ELF-1 (cell line): ENCODE results near the gene ASS1.
"Not testable (repeated sequence)": the region's sequence is repeated elsewhere in the genome, so short reads cannot be mapped to it uniquely, and the experiment has no call there.

Experiments
- DNase-seq: peaks from one replicate; pipeline ENCODE4 v3.0.0-alpha.2; 2016; ENCODE audit warnings: low read depth, low spot score

The ASS1 gene

DNA sequence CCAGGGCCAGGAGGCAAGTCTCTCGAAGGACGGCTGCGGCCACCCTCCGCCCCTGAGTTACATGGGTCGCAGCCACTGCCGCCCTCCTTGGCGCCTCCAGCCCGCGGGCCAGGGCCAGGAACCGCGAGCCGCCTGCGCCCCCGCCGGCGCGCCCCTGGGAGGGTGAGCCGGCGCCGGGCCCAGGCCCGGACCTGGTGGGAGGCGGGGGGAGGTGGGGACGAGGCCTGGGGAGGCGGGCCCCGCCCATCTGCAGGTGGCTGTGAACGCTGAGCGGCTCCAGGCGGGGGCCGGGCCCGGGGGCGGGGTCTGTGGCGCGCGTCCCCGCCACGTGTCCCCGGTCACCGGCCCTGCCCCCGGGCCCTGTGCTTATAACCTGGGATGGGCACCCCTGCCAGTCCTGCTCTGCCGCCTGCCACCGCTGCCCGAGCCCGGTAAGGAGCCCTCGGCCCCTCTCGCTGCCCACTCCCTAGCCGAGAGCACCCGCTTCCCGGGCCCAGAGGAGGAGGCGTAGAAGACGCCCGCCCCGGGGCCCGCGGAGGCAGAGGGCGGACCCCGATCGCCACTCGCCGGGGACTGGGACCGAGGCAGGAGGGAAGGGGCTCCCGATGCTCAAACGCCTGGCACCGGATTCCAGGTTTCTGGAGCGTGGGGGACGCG, at the start of gene ASS1:
Gene ASS1 (plus strand): TSS at position 397 of the 657 bp plus-strand sequence. CDS start 7,268 bp downstream, outside the sequence.
- peak; percentile 59 for DNase-seq

GRCh38 chr9:130395810-130396435, 48.8 kb upstream of the ASS1 start:
- no peak for DNase-seq

DNA sequence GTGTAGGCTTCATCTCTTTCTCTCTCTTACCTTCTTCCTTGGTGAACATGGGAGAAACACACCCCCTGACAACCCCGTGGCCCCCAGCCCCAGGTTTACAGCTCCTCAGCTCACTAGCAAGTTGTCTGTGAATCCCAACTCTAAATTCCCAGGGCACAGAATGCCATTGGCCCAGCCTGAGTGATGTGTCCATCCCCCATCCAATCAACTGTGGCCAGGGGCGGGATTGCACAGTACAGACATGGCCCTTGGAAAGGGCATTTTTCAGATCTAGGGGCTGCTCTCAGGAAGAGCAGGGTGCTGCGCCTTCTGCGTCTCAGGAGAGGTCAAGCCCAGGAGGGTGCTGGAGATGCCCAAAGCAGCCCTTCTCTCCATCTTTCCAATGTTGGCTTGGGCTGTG, 48.2 kb upstream of the ASS1 start:
- no peak for DNase-seq

- DNase-seq, result no peak
Measured at GRCh38 chr9:130398487-130399240, 46.1 kb upstream of the ASS1 start.

- peak; percentile 81 for DNase-seq
Measured at GRCh38 chr9:130399768-130400167, 45.0 kb upstream of the ASS1 start.

- DNase-seq, result no peak
Measured at GRCh38 chr9:130400870-130401269, 43.9 kb upstream of the ASS1 start.

DNA sequence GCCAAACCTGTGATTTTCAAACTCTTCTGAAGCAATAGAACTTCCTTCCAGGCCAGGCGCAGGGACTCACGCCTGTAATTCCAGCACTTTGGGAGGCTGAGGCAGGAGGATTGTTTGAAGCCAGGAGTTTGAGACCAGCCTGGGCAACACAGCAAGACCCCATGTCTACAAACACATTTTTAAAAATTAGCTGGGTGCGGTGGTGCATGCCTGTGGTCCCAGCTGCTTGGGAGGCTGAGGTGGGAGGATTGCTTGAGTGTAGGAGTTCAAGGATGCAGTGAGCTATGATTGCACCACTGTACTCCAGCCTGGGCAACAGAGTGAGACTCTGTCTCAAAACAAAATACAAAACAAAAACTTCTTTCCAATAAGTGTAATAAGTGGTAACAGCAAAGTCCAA, 43.0 kb upstream of the ASS1 start:
- DNase-seq, result not testable (repeated sequence)

GRCh38 chr9:130402243-130402642, 42.5 kb upstream of the ASS1 start:
- no peak for DNase-seq

- no peak for DNase-seq
Measured at GRCh38 chr9:130402645-130403440, 41.9 kb upstream of the ASS1 start.

DNA sequence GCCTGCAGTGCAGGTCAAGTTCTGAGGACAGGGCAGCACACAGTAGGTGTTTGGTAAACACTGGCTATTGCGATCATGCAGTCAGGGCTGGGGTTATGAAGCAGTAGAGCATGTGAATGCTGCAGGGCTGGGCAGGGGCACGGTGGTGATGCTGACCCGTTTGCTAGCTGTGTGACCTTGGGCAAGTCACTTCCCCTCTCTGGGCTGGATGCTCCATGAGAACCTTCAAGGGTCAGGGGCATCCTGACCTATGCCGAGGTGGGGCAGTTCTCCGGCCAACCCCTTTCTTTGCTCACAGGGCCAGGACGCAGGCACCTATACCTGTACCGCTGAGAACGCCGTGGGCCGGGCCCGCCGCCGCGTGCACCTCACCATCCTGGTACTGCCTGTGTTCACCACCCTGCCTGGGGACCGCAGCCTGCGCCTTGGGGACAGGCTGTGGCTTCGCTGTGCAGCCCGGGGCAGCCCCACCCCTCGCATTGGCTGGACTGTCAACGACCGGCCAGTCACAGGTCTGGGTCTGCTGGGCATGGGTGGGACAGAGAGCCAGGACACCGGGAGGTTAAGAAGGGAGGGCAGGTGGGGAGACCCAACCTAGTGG, 39.0 kb upstream of the ASS1 start:
- DNase-seq, result no peak

GRCh38 chr9:130406278-130406895, 38.4 kb upstream of the ASS1 start:
- DNase-seq, result no peak

GRCh38 chr9:130407916-130408663, 36.7 kb upstream of the ASS1 start:
- no peak for DNase-seq

GRCh38 chr9:130408669-130409068, 36.1 kb upstream of the ASS1 start:
- DNase-seq, result no peak

- no peak for DNase-seq
Measured at GRCh38 chr9:130409246-130409645, 35.5 kb upstream of the ASS1 start.

DNA sequence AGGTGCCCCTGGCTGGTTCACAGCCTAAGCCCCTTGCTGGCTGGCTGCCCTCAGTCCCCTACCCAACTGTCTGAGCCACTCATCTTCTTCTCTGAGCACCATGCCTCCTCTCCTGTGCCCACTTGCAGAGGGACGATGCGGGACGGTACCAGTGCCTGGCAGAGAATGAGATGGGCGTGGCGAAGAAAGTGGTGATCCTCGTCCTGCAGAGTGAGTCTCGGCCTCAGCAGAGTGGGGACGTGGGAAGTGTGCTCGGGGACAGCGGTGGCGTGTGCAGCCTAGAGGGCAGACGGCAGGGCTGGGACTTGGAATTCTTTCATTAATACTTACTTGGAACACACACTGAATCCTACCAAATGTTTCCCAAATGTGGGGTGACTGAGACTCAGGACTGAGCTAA, 34.3 kb upstream of the ASS1 start:
- DNase-seq, result no peak

GRCh38 chr9:130411566-130411915, 33.2 kb upstream of the ASS1 start:
- no peak for DNase-seq

- DNase-seq, result no peak
Measured at GRCh38 chr9:130414081-130414731, 30.6 kb upstream of the ASS1 start.

- DNase-seq, result no peak
Measured at GRCh38 chr9:130414910-130415746, 29.6 kb upstream of the ASS1 start.

DNA sequence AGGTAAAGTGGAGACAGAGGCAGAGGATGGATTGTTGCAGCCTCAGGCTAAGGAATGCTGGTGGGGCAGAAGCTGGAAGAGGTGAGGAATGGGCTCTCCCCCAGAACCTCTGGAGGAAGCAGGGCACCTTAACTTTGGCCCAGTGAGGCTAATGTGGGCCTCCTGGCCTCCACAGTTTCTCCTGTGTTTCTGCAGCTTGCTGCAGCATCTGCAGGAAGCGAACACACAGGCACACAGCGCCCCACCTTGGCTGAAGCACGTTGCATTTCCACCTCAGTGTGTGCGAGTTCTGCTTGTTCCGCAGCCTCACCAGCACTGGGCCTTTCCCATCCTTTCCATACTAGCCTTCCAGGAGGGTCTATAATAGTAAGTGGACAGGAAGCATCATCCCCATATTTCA, 27.2 kb upstream of the ASS1 start:
- peak; percentile 54 for DNase-seq
